Hindlimb muscle (tissue), 1 donor: ENCODE results near the gene SLC17A1. TPM values are rescaled to one million over a fixed set of nuclear protein-coding genes. Genes with fewer than 3 reads are reported as not detected.

Source experiments
- DNase-seq: peaks from one replicate; pipeline ENCODE4 v3.0.0-alpha.2; 2013
- polyA plus RNA-seq: library from polyadenylated mRNA; unstranded; fragments of 120-200 nt; gene quantifications from one replicate; pipeline ENCODE4 v1.2.1, GENCODE V29; 2013; ENCODE audit not compliant: insufficient read length

Gene SLC17A1
- polyA plus RNA-seq, 1 donor = not detected

- DNase-seq = no peak
Measured at GRCh38 chr6:25832670-25833069, 818 bp upstream of the SLC17A1 start.

GRCh38 chr6:25832307-25832662 is 433 bp upstream of the SLC17A1 start:
- no peak for DNase-seq

GRCh38 chr6:25830458-25830857 is 1.4 kb downstream of the SLC17A1 start:
- DNase-seq = no peak

GRCh38 chr6:25829375-25829774 is 2.5 kb downstream of the SLC17A1 start:
- DNase-seq = no peak

- no peak for DNase-seq
Measured at GRCh38 chr6:25821341-25821740, 10.5 kb downstream of the SLC17A1 start.

- DNase-seq = no peak
Measured at GRCh38 chr6:25816252-25816651, 15.6 kb downstream of the SLC17A1 start.

GRCh38 chr6:25815194-25815593 is 16.7 kb downstream of the SLC17A1 start:
- DNase-seq = no peak

GRCh38 chr6:25804804-25805203 is 27.0 kb downstream of the SLC17A1 start:
- no peak for DNase-seq

GRCh38 chr6:25801436-25801835 is 30.4 kb downstream of the SLC17A1 start:
- DNase-seq = no peak

GRCh38 chr6:25794784-25795183 is 37.1 kb downstream of the SLC17A1 start:
- no peak for DNase-seq

- DNase-seq = no peak
Measured at GRCh38 chr6:25793970-25794369, 37.9 kb downstream of the SLC17A1 start.

GRCh38 chr6:25792016-25792415 is 39.8 kb downstream of the SLC17A1 start:
- DNase-seq = no peak

GRCh38 chr6:25789475-25789874 is 42.4 kb downstream of the SLC17A1 start:
- DNase-seq = no peak

GRCh38 chr6:25788305-25788922 is 43.4 kb downstream of the SLC17A1 start:
- no peak for DNase-seq

GRCh38 chr6:25787428-25787827 is 44.4 kb downstream of the SLC17A1 start:
- DNase-seq = no peak

- no peak for DNase-seq
Measured at GRCh38 chr6:25781134-25781533, 50.7 kb downstream of the SLC17A1 start.

- DNase-seq = no peak
Measured at GRCh38 chr6:25777856-25778649, 53.8 kb downstream of the SLC17A1 start.

GRCh38 chr6:25777031-25777430 is 54.8 kb downstream of the SLC17A1 start:
- DNase-seq = no peak

GRCh38 chr6:25774120-25774715 is 57.6 kb downstream of the SLC17A1 start:
- DNase-seq = no peak

GRCh38 chr6:25769983-25770382 is 61.9 kb downstream of the SLC17A1 start:
- DNase-seq = no peak

- no peak for DNase-seq
Measured at GRCh38 chr6:25768566-25768965, 63.3 kb downstream of the SLC17A1 start.

GRCh38 chr6:25764611-25765010 is 67.2 kb downstream of the SLC17A1 start:
- no peak for DNase-seq

- no peak for DNase-seq
Measured at GRCh38 chr6:25757936-25758642, 73.8 kb downstream of the SLC17A1 start.
